GM21367 (cell line): ENCODE results near the gene ZNF467.

ENCODE experiments used
- ATAC-seq: cut with Tn5 transposase; IDR thresholded peaks from one replicate; pipeline ENCODE4 v1.9.1; 2021; ENCODE audit not compliant: unreplicated experiment

Gene ZNF467

GRCh38 chr7:149809215-149809614, 35.8 kb upstream of the ZNF467 start:
- ATAC-seq: no peak

GRCh38 chr7:149808311-149808710, 34.9 kb upstream of the ZNF467 start:
- no peak for ATAC-seq

GRCh38 chr7:149806726-149807125, 33.3 kb upstream of the ZNF467 start:
- ATAC-seq: no peak

GRCh38 chr7:149804106-149804505, 30.7 kb upstream of the ZNF467 start:
- ATAC-seq: no peak

- no peak for ATAC-seq
Measured at GRCh38 chr7:149803551-149804074, 30.2 kb upstream of the ZNF467 start.

- no peak for ATAC-seq
Measured at GRCh38 chr7:149802966-149803365, 29.6 kb upstream of the ZNF467 start.

- no peak for ATAC-seq
Measured at GRCh38 chr7:149801816-149802215, 28.4 kb upstream of the ZNF467 start.

- ATAC-seq: no peak
Measured at GRCh38 chr7:149801002-149801566, 27.7 kb upstream of the ZNF467 start.

GRCh38 chr7:149800169-149800555, 26.8 kb upstream of the ZNF467 start:
- no peak for ATAC-seq

- no peak for ATAC-seq
Measured at GRCh38 chr7:149799397-149800168, 26.2 kb upstream of the ZNF467 start.

- no peak for ATAC-seq
Measured at GRCh38 chr7:149797771-149798170, 24.4 kb upstream of the ZNF467 start.

- ATAC-seq: no peak
Measured at GRCh38 chr7:149796287-149796860, 23.0 kb upstream of the ZNF467 start.

GRCh38 chr7:149795126-149795525, 21.7 kb upstream of the ZNF467 start:
- ATAC-seq: no peak

- no peak for ATAC-seq
Measured at GRCh38 chr7:149794661-149795060, 21.3 kb upstream of the ZNF467 start.

- no peak for ATAC-seq
Measured at GRCh38 chr7:149793261-149793660, 19.9 kb upstream of the ZNF467 start.

- no peak for ATAC-seq
Measured at GRCh38 chr7:149792220-149792595, 18.8 kb upstream of the ZNF467 start.

GRCh38 chr7:149791411-149792219, 18.2 kb upstream of the ZNF467 start:
- no peak for ATAC-seq

- no peak for ATAC-seq
Measured at GRCh38 chr7:149790754-149791360, 17.5 kb upstream of the ZNF467 start.

- no peak for ATAC-seq
Measured at GRCh38 chr7:149790146-149790548, 16.8 kb upstream of the ZNF467 start.

- ATAC-seq: no peak
Measured at GRCh38 chr7:149789101-149789500, 15.7 kb upstream of the ZNF467 start.

- no peak for ATAC-seq
Measured at GRCh38 chr7:149788300-149788851, 15.0 kb upstream of the ZNF467 start.
